HG02759 (cell line): ENCODE data around the gene ACAP3.

Experiments used
- ATAC-seq: cut with Tn5 transposase; IDR thresholded peaks from one replicate; pipeline ENCODE4 v1.9.1; 2021; ENCODE audit warnings: mild to moderate bottlenecking, moderate library complexity; ENCODE audit not compliant: unreplicated experiment

ACAP3 gene

GRCh38 chr1:1246577-1247340 lies 61.0 kb downstream of the ACAP3 start, which contains the start of gene C1QTNF12:
Gene C1QTNF12, minus strand, starts transcription at chr1:1246722. Its CDS starts 32 bp downstream, at chr1:1246690.
- ATAC-seq: no peak

GRCh38 chr1:1245817-1246576 lies 61.7 kb downstream of the ACAP3 start:
- ATAC-seq: no peak

- no peak for ATAC-seq
These were observed 62.4 kb downstream of the ACAP3 start for GRCh38 chr1:1245178-1245816.

- no peak for ATAC-seq
These were observed 63.4 kb downstream of the ACAP3 start for GRCh38 chr1:1244192-1244811.

GRCh38 chr1:1243807-1244191 lies 63.9 kb downstream of the ACAP3 start:
- no peak for ATAC-seq

- ATAC-seq: no peak
These were observed 64.5 kb downstream of the ACAP3 start for GRCh38 chr1:1243266-1243660.

- ATAC-seq: no peak
These were observed 65.1 kb downstream of the ACAP3 start for GRCh38 chr1:1242461-1243265.
